Activated CD4-positive, alpha-beta T cell treated with anti-CD3 and anti-CD28 coated beads, Interleukin-2, amount 50 U/mL, for 48 hours (primary cell): ENCODE data around the gene MUC20.
A peak's percentile ranks its signal among the peaks of the same experiment; 100 is the strongest.
"Not testable (repeated sequence)": the region's sequence is repeated elsewhere in the genome, so short reads cannot be mapped to it uniquely, and the experiment has no call there.

ENCODE experiments used
- DNase-seq, 2 experiments: peaks; one replicate each; pipeline ENCODE4 v3.0.0-alpha.2; 2020

Gene MUC20, protein sequence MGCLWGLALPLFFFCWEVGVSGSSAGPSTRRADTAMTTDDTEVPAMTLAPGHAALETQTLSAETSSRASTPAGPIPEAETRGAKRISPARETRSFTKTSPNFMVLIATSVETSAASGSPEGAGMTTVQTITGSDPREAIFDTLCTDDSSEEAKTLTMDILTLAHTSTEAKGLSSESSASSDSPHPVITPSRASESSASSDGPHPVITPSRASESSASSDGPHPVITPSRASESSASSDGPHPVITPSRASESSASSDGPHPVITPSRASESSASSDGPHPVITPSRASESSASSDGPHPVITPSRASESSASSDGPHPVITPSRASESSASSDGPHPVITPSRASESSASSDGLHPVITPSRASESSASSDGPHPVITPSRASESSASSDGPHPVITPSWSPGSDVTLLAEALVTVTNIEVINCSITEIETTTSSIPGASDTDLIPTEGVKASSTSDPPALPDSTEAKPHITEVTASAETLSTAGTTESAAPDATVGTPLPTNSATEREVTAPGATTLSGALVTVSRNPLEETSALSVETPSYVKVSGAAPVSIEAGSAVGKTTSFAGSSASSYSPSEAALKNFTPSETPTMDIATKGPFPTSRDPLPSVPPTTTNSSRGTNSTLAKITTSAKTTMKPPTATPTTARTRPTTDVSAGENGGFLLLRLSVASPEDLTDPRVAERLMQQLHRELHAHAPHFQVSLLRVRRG

DNA sequence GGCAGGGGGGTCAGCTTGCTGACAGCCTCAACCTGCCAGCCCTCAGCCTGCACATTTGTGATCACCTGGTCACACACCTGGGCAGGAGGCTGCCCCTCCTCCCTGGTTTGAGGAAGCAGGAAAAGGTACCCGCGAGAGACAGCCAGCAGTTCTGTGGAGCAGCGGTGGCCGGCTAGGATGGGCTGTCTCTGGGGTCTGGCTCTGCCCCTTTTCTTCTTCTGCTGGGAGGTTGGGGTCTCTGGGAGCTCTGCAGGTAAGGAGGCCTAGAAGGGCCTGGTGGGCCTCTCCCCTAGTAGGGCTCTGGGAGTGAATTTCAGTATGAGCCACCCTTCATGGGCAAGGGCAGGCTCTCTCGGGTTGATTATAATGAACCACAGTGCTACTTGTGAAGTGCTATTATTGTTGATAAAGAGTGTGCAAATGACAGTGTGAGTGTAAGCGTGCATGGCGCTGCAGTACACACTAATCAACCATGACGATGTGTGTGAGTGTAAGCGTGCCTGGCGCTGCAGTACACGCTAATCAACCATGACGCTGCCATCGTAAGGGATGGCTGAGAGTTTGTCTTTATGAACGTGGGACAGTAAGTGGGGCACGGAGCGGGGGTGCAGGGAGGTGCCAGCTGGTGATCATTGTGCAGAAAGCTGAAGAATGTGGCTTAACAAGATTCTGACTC lies at the start of gene MUC20:
TSS of gene MUC20 (plus strand) at position 148 of the 676 bp plus-strand sequence. CDS start at position 178, 30 bp downstream.
- DNase-seq, result not testable (repeated sequence)

DNA sequence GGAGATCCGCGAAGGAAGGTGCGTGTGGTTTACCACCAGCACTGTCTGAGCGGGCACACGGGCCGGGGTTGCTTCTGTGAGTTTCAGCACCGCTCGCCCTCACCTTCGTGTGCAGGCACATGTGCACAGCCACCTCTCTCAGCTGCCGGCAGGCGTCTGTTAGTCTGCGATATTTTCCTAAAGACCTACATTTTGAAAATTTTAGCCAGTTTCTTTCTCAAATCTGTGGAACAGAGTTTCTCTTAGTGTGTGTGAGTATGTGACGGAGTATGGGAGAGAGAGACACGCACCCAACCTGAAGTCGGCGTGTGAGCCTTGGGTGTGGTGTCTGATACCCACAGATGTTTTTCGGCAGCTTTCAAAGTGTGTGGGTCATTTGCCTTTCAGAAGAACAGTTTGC lies 49.5 kb upstream of the MUC20 start:
- not testable (repeated sequence) for DNase-seq

DNA sequence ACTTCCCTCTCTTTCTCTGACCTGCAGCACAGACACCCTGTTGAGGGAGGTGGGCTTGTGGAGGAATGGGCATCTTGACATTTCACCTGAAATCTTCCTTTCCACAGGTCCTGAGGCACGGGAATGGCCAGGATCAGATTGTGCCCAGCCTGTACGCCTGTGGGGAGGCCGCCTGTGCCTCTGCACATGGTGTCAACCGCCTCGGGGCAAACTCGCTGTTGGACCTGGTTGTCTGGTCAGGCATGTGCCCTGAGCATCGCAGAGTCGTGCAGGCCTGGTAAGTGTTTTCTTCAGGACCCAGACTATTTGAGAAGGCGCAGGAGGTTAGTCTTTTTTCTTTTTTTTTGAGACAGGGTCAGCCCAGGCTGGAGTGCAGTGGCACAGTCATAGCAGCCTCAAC lies 47.1 kb upstream of the MUC20 start:
- not testable (repeated sequence) for DNase-seq

DNA sequence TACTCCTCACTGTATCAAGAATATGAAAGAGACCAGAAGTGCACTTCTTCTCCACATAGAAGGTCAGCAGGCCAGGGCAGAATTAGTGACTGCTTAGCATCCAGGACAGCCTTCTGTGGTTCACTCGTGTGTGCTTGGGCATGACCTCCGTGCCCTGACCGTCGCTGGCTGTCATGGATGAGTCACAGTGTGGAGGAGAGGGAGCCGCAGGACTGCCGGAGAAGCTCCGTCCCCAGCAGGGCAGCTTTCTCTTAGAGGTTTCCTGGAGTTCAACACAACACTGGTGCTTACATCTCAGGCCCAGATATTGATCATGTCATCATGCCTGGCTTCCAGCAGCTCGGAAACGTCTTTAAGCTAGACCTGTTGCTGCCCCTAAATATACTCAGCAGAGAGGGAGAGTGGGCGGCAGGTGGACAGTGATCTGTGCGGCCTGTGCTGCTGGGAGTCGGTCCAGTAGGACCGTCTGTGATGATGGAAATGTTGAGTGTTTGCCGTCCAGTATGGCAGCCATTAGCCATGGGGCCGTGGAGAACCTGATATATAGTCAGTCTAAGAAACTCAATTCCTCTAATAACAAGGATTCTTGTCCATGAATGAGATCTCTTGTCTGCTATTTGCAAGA lies 42.3 kb upstream of the MUC20 start:
- DNase-seq, result not testable (repeated sequence)

DNA sequence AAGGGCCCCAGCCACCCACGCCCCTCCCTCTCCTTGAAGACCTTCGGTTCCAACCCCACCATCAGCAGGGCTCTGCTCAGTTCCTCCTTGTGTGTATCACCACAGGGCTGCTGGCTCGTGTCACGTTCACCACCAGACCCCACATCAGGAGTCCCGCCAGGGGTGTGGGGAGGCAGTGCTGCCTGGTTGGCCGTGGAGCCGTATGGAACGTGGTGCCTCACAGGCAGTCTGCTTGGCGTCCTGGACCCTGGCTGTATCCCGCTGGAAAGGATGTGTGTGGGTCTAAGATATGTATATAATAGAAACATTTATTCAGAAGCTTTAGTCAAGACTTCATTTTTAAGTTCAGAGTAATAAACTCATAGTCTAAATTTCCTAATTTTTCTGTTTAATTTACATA lies 40.1 kb upstream of the MUC20 start:
- DNase-seq, result not testable (repeated sequence)

DNA sequence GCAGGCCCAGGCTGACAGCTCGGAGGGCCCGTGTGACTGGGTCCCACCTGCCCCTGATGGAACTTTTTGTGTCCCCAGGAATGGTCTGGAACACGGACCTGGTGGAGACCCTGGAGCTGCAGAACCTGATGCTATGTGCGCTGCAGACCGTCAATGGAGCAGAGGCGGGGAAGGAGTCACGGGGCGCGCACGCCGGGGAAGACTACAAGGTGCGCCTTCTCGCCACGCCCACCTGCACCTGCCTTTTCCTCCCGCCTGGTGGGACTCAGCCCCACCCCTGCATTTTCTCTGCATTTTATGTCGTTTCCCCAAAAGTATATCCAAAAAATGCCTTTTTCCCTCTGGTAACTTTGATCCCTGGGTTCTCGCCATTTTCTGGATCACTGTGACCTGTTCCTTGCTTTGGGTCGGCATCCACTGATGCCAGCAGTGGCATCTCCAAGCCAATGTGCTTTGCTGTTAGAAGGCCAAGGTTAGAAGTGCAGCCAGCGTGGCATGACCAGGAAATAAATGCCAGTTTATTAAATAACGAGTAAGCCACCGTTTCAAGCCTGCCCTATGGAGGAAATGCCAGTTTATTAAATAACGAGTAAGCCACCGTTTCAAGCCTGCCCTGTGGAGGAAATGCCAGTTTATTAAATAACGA lies 39.2 kb upstream of the MUC20 start:
- not testable (repeated sequence) for DNase-seq

DNA sequence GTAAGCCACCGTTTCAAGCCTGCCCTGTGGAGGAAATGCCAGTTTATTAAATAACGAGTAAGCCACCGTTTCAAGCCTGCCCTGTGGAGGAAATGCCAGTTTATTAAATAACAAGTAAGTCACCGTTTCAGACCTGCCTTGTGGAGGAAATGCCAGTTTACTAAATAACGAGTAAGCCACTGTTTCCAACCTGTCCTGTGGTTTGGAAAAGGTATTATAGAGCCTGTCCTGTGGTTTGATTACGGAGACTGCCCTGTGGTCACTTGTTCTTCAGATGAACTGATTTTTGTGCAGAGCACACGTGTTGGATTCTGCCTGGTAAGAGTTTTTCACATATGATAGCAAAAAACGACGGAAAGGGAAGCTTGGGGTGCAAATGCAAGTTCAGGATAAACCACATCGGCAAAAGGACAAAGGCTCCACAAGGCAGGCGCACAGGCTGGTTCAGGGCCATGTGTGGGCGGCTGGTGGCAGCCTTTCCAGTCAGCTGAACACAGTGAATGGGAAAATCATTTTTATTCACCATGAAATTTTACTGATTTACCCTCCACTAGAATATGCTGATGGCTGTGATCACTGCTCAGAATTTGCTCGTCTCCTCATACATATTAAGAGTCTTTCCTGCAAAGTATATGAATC lies 38.6 kb upstream of the MUC20 start:
- not testable (repeated sequence) for DNase-seq

DNA sequence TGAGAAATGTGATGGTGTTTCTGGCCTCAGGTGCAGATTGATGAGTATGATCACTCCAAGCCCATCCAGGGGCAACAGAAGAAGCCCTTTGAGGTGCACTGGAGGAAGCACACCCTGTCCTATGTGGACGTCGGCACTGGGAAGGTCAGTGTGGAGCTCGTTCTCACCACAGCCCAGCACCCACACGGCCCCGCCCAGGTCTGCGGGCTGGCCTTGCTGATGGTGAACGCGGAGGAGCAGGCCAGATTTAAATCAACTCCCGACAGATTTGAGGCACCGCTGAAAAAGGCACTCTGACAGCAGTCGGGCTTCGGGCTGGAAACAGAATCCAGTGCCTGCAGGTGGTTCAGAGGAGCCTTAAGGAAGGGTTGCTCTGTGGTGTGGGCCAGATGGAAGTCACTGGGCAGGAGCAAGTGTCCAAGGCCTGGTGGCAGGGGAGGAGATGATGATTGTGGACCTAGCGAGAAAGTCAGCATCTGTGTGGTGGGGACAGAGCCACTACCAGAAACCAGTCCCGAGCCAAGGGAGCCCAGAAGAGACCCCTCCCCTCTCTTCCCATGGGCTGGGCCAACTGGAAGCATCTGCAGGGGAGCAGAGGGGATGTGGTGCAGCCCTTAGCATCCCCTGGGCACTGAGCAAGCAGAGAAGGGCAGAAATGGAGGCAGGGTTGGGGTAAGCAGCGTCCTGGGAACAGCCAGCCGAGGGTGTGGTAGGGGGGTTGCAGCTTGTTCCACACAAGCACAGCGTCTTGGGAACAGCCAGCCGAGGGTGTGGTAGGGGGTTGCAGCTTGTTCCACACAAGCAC lies 36.9 kb upstream of the MUC20 start:
- not testable (repeated sequence) for DNase-seq

DNA sequence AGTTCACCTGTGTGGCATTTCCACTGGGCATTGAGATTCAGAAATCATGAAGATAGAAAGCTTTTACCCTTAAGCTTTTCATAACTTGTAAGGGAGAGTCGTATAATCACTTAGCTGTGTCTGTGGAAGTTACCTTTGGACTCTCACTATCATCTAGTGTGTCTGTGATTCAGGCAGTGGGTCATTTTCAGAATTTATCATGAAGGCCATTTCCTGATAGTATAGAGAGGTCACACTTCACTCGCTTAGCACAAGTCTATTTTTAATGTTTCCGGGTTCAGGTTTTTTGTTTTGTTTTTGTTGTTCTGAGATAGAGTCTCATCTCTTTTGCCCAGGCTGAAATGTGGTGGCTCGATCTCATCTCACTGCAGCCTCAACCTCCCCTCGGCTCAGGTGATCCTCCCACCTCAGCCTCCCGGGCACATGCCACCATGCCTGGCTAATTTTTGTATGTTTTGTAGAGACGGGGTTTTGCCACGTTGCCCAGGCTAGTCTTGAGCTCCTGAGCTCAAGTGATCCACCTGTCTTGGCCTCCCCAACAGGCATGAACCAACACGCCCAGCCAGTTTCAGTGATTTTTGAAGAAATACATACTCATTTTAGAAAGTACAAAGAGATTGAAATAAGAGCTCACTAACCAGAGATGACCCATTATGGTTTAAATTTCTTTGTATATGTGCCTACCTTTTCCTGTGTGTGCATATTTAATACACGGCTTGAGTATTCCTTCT lies 36.1 kb upstream of the MUC20 start:
- DNase-seq, result not testable (repeated sequence)

DNA sequence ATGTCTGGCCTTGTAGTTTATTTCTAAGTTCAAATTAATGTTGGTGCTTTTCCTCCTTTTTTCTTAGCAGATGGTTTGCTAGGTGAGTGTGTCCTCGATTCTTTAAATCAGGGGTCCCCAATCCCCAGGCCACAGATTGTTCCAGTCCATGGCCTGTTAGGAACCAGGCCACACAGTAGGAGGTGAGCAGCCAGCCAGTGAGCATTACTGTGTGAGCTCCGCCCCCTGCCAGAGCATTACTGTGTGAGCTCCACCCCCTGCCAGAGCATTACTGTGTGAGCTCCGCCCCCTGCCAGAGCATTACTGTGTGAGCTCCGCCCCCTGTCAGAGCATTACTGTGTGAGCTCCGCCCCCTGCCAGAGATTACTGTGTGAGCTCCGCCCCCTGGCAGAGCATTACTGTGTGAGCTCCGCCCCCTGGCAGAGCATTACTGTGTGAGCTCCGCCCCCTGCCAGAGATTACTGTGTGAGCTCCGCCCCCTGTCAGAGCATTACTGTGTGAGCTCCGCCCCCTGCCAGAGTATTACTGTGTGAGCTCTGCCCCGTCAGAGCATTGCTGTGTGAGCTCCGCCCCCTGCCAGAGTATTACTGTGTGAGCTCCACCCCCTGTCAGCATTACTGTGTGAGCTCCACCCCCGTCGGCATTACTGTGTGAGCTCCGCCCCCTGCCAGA lies 34.1 kb upstream of the MUC20 start:
- DNase-seq, result peak; percentile 21 to 35

DNA sequence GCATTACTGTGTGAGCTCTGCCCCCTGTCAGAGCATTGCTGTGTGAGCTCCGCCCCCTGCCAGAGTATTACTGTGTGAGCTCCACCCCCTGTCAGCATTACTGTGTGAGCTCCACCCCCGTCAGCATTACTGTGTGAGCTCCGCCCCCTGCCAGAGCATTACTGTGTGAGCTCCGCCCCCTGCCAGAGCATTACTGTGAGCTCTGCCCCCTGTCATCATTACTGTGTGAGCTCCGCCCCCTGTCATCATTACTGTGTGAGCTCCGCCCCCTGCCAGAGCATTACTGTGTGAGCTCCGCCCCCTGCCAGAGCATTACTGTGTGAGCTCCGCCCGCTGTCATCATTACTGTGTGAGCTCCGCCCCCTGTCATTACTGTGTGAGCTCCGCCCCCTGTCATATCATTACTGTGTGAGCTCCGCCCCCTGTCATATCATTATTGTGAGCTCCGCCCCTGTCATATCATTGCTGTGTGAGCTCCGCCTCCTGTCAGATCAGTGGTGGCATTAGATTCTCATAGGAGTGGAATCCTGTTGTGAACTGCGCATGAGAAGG lies 33.5 kb upstream of the MUC20 start:
- DNase-seq, result peak; percentile 55 to 68

DNA sequence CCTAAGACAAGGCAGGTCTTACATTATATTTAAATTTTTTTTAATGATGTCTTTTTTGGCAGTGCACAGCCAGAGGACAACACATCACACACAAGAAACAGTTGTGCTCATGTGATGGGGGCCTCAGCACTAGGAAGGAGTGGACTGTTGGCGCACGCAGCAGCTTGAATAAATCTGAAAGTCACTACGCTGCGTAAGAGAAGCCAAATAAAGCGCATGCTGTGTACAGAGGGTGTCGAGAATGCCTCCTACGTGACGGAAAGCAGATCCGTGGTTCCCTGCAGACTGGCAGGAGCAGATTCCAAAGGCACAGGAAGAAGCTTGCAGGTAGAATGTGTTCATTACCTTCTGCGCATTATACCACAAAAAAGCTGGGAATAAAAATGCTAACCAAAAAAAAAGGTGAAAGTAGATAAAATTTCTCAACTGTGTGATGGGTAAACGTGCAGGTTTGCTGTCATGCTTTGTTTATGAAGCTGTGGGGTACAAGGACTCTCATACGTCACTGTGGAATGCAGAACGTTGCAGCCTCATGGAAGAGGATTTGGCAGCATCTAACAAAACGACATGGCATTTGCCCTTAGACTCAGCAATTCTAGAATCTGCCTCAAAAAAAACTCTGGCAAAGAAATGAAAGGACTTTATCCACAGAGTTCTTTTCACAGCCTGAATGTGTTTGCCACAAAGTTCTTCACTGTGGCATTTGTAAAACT lies 32.2 kb upstream of the MUC20 start:
- not testable (repeated sequence) for DNase-seq

DNA sequence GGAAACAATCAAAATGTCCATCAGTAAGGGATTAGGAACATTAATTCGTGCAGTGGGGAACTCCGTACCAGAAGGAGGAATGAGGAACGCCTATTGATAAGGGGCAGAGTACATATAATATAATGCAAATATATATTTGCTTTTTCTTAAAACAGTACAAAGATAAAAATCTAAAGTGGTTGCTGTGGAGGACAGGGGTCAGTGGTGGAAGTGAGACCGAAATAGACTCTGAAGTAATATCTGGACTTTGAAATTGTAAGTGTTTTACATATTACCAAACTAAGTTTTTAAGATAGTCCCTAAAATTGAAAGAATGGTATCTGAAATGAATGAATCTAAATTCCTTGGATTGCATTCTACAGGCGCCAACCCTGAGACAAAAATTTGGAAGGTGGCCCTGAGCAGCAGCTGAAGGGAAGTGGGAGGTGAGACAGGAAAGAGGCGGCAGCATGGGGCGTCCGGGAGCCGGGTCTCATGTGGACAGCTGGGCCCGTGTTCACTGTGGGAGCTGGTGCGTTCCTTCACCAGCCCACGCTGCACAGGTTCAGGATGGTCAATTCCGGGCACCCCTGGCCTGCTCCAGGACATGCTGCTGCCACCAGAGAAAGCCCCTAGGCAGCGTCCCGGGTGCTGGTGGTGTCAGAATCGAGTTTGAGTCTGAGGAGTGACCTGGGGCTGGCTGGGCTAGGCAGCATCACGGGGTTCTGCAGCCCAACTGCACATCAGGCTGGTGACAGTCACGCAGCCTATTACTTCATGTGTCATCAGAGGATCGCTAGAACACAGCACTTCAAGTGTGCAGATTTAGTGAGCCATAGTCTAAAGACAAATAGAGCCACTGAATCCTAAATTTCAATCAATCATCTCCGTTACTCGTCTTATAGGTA lies 31.4 kb upstream of the MUC20 start:
- DNase-seq, result not testable (repeated sequence)

DNA sequence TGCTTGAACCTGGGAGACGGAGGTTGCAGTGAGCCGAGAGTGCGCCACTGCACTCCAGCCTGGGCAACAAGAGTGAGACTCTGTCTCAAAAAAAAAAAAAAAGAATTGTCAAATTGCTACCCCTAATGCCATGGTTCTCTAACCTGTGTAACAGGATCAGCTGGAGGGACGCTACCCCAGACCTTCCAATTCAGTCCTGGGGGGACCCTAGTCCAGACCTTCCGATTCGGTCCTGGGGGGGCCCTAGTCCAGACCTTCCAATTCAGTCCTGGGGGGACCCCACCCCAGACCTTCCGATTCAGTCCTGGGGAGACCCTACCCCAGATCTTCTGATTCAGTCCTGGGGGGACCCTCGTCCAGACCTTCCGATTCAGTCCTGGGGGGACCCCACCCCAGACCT lies 29.8 kb upstream of the MUC20 start:
- no peak for DNase-seq

DNA sequence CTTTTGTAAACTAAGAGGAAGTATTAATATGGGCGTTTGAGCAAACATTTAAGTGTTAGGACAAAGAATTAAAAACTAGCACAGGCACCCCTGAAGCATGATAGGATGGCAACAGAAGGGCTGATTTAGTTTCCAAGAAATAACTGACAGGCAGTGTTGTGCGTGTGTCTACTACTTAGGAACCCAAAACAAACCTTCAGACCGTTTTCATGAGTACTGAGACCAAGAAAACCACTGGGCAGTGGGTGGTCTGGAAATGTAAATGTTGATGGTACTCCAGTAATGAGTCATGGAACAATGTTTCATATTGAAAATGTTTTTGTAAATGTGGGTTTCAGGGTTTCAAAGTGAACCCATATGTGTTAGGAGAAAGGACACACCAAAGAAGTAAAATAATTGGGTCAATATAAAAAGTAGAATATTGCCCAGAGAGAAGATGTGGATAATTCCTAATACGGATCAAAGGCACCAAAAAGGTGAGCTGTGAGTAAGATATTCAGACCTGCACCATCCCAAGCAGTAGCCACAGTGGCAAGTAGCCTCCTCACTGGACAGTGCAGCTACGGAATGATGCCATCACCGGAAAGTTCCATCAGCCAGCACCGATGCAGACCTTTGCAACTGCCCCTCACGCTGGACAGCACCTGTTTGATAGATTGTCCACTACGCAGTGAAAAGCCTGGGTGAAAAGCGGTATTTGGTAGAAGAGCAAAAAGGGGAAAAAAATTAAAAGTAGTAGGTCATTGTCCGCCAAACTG lies 29.0 kb upstream of the MUC20 start:
- DNase-seq, result not testable (repeated sequence)

DNA sequence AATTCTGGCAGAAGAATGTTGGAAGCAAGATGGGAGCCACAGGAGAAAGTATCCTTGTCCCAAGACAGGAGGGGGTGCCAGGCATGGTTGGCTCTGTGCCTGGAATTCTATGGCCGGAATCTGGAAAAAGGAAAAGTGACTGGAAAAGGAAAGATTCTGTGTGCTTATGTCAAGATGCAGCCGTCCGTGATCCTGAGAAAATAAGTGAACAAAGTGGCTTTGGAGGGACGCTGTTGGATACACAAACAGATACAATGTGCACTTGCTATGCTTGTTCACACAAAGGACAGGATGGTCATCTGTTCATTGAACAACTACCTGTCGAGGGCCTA lies 28.5 kb upstream of the MUC20 start:
- DNase-seq, result no peak

DNA sequence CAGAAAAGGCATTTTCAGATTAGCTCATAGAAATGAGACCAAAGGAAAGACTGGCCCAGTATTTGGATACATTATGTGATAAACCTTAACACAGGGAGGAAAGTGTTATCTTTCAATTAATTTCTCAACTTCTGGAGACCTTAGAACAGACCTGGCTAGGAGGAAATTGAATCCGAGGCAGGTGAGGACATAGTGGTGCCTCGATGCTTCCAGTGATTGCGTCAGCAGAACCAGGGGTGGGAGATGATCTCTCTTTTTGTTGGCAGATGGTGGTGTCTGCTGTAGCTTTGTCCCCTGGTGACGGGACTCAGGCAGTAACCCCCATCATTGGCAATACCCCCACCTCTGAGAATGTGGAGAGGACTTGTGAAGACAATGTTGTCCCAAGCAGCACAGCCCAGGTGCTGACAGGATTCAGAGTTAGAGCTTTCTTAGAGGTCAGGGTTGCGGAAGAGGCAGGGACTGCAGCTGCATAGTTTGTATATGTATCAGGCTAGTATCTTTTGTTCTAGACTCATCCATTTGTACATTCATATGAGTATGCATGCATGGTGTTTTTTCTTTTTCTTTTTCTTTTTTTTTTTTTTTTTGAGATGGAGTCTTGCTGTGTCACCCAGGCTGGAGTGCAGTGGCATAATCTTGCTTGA lies 27.9 kb upstream of the MUC20 start:
- no peak for DNase-seq
